Thyroid gland (tissue), 4 donors: Measurements from ENCODE around the gene FGF2.

ENCODE experiments used
- CTCF ChIP-seq, 6 experiments: fragments of 200-600 bp in 3 of 6; fragments of 450-650 bp in 3 of 6; sonication (generic) in 3 of 6; IDR thresholded peaks; one replicate each; pipeline ENCODE4 v1.5.1; 2016 to 2019; ENCODE audit warnings: antibody characterized with exemption in 6 of 6, mild to moderate bottlenecking in 2 of 6, inconsistent platforms in 1 of 6, moderate library complexity in 1 of 6
- POLR2A ChIP-seq, 2 donors: fragments of 450-650 bp; IDR thresholded peaks; one replicate each; pipeline ENCODE4 v1.6.1; 2017; ENCODE audit warnings: antibody characterized with exemption in 2 of 2, mild to moderate bottlenecking in 2 of 2, moderate library complexity in 1 of 2

GRCh38 chr4:122917731-122918130 lies 91.1 kb downstream of the FGF2 start:
- no peak for TF ChIP-seq CTCF (IDR thresholded peaks at IDR 0.05)
- no peak for TF ChIP-seq POLR2A (IDR thresholded peaks at IDR 0.05)
